Measurements from ENCODE around the gene UNC5B.

Gene UNC5B

DNA sequence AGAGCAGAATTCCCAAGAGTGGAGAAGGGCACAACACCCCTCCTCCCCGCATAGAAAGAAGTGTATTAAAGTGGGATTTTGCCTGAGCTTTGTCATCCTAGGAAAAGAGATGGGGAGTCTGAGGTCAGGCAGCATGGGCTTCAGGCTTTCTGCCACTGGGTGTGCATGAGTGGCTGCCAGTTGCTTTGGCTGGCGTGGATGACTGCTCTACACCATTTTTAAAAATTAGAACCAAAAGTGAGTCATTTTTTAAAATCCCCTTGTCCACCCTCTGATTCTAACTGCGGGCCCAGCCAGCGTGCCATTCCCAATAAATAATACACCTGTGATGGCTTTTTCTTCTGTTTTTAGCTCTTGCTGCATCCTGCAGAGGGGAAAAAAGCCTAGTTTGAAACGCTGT is 120.1 kb downstream of the UNC5B start:
- no peaks in the 10 kb centered on the region for H3K9me3 ChIP-seq
- no peaks in the 10 kb centered on the region for H3K4me1 ChIP-seq
- DNase-seq (ENCODE audit: low spot score in 2 of 2), result no peak
- in situ Hi-C loops (cut with MboI; ENCODE audit: low sequenced_read_pairs), result no loop called here
- H3K36me3 ChIP-seq (replicated peaks), result no peaks in the 10 kb centered on the region
- H3K4me3 ChIP-seq, result no peak overlapping the region
- H3K27me3 ChIP-seq (ENCODE audit: low read depth), result no peaks in the 10 kb centered on the region

- H3K4me1 ChIP-seq, result no peaks in the 10 kb centered on the region
- no peaks in the 10 kb centered on the region for H3K27me3 ChIP-seq (ENCODE audit: low read depth)
- no peaks in the 10 kb centered on the region for H3K9me3 ChIP-seq
- no peak for DNase-seq (ENCODE audit: low spot score in 2 of 2)
- H3K36me3 ChIP-seq (replicated peaks), result no peaks in the 10 kb centered on the region
- H3K4me3 ChIP-seq, result no peak overlapping the region
- in situ Hi-C loops (cut with MboI; ENCODE audit: low sequenced_read_pairs), result no loop called here
Measured at GRCh38 chr10:71333129-71333887, 120.9 kb downstream of the UNC5B start.

DNA sequence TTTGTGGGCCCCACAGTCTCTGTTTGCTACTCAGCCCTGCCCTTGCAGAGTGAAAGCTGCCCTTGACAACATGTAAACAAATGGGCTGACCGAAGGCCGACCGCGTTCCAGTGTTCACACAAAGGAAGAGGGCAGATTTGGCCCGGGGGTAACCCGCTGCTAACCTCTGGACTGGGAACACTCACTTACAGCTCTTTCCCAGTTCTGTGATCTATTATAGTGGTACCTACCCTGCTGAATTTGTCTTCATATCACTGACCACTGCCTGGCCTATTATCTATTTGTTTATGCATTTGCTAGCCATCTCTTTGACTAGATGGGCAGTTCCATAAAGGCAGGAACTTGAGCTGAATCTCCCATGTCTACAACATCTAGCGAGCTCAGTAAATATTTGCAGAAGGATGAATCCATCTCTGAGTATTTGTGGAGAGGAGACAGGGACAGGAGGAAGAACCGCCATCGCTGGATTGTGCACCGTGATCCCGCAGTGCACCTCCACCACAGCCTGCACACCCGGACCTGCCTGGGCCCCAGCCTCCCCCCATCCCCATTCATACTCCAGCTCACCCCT is 121.9 kb downstream of the UNC5B start:
- Histone ChIP-seq H3K9me3 (no peaks in the 10 kb centered on the region), H3K36me3 (replicated peaks) (no peaks in the 10 kb centered on the region), H3K4me3 (no peak overlapping the region), H3K27me3 (ENCODE audit: low read depth) (no peaks in the 10 kb centered on the region), H3K4me1 (no peaks in the 10 kb centered on the region)
- DNase-seq (ENCODE audit: low spot score in 2 of 2), result no peak
- in situ Hi-C loops (cut with MboI; ENCODE audit: low sequenced_read_pairs), result no loop called here

DNA sequence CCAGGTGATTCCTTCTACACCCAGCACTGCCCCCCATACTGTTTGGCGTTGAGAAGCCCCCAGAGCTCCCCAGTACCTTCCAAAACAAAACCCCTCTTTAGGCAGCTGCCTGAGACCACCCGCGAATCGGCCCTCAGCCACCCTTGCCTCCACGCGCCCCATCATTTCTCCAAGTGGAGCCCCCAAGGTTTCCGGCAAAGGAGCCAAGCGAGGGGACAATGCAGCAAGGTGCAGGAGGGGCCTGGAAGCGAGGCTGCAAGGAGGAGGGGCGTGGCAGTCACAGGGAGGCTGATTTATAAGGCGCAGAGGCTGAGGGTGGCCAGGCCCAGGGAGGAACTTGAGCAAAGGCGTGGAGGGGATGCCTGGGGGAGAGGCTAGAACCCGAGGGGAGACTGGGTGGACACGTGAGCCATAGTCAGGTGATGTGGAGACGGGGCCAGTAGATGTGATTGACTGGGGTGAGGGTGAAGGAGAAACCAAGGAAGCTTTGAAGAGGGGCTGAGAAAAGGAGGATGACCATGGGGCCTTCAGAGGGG is 122.9 kb downstream of the UNC5B start:
- no peaks in the 10 kb centered on the region for H3K9me3 ChIP-seq
- H3K27me3 ChIP-seq (ENCODE audit: low read depth), result no peaks in the 10 kb centered on the region
- H3K36me3 ChIP-seq (replicated peaks), result no peaks in the 10 kb centered on the region
- no peak overlapping the region for H3K4me3 ChIP-seq
- no peak for DNase-seq (ENCODE audit: low spot score in 2 of 2)
- in situ Hi-C loops (cut with MboI; ENCODE audit: low sequenced_read_pairs), result no loop called here
- no peaks in the 10 kb centered on the region for H3K4me1 ChIP-seq

DNA sequence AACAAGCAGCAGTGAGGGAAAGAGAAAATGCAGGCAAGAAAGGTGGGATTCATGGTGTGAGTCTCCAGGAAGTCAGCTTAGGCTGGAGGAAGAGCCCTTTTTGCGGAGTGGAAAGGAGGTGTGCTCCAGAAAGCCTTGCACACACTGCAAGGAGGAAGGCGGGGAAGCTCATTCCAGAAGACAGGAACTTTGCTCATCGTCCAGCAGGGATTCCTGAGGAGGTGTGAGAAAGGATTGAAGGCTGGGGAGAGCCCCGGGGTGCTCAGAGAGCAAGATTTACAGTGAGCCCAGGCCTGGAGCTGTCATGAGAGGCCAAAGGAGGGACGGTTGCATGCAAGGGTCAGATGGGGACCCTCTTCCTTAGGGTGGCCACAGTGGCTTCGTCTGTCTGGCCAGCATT is 124.3 kb downstream of the UNC5B start:
- Histone ChIP-seq H3K4me3 (no peak overlapping the region), H3K27me3 (ENCODE audit: low read depth) (no peaks in the 10 kb centered on the region), H3K36me3 (replicated peaks) (no peaks in the 10 kb centered on the region), H3K4me1 (no peaks in the 10 kb centered on the region), H3K9me3 (no peaks in the 10 kb centered on the region)
- DNase-seq (ENCODE audit: low spot score in 2 of 2), result no peak
- in situ Hi-C loops (cut with MboI; ENCODE audit: low sequenced_read_pairs), result no loop called here

DNA sequence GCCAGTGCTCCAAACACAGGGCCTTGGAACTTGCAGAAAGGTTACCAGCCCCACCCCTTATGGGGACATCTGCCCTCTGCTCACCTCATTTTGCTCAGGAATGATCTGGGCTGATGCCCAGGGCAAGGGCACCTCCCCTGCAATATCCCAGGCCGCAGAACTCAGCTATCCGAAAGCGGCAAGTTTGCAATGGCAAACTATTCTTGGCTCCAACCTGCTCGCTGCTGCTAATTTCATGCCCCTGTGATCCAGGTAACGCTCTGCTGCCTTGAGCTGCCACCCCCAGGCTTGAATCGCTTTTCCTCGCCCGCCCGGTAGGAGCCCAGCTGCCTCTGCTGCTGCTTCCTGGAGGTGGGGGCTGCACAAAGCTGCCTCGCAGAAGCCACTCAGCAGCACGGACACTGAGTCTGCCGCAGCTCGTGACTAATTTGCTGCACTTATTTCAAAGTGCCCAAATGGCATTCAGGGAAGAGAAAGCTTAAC is 124.9 kb downstream of the UNC5B start:
- Histone ChIP-seq H3K36me3 (replicated peaks) (no peaks in the 10 kb centered on the region), H3K4me3 (no peak overlapping the region), H3K4me1 (no peaks in the 10 kb centered on the region), H3K9me3 (no peaks in the 10 kb centered on the region), H3K27me3 (ENCODE audit: low read depth) (no peaks in the 10 kb centered on the region)
- in situ Hi-C loops (cut with MboI; ENCODE audit: low sequenced_read_pairs), result no loop called here
- DNase-seq (ENCODE audit: low spot score in 2 of 2), result no peak

GRCh38 chr10:71338728-71339495 is 126.5 kb downstream of the UNC5B start:
- no peaks in the 10 kb centered on the region for H3K27me3 ChIP-seq (ENCODE audit: low read depth)
- H3K4me1 ChIP-seq, result no peaks in the 10 kb centered on the region
- no peaks in the 10 kb centered on the region for H3K36me3 ChIP-seq (replicated peaks)
- no peak for DNase-seq (ENCODE audit: low spot score in 2 of 2)
- no peaks in the 10 kb centered on the region for H3K9me3 ChIP-seq
- in situ Hi-C loops (cut with MboI; ENCODE audit: low sequenced_read_pairs), result no loop called here
- H3K4me3 ChIP-seq, result no peak overlapping the region

DNA sequence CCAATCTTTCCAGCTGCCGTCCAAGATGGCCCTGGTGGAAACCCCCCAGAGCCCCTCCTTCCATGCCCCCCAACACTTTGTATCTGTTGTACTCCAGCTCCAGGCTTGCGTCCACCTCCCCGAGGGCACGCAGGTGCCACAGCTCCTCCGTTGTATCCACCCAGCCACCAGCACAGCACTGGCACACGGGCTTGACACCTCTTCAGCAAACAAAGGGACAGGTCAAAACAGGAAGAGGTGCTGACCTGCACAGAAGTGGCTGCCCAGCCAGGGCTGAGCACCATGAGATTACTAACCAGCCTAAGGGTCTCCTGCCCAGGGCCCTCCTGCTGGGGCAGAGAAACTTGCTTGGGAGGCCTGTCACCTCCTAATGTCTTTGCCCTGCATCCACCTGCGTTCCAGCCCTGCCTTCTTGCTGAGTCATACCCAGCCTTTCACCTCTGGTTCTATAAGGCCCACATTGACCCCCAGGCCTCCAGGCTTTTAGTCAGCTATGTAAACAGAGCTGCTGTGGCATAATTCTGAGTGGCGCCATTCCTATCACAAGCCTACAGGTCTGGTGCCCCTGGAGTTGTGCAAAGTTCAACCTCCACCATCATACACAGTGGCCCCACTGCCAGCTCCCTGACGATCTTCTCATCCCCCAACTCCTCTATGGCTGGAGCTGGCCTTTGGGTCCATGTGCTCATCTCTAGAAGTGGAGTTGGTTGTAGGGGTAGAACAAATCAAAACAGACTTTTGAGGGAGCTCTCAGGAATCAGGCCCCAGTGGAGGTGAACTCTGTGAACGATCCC is 127.6 kb downstream of the UNC5B start:
- in situ Hi-C loops (cut with MboI; ENCODE audit: low sequenced_read_pairs), result no loop called here
- DNase-seq (ENCODE audit: low spot score in 2 of 2), result no peak
- no peak overlapping the region for H3K4me3 ChIP-seq
- H3K9me3 ChIP-seq, result no peaks in the 10 kb centered on the region
- no peaks in the 10 kb centered on the region for H3K36me3 ChIP-seq (replicated peaks)
- H3K27me3 ChIP-seq (ENCODE audit: low read depth), result no peaks in the 10 kb centered on the region
- H3K4me1 ChIP-seq, result 0 out of 2 replicates have a peak, but pooled peaks cover 3% of the 10 kb centered on the region

GRCh38 chr10:71342573-71343391 is 130.4 kb downstream of the UNC5B start:
- in situ Hi-C loops (cut with MboI; ENCODE audit: low sequenced_read_pairs), result no loop called here
- H3K4me1 ChIP-seq, result 0 out of 2 replicates have a peak, but pooled peaks cover 4% of the 10 kb centered on the region
- no peaks in the 10 kb centered on the region for H3K9me3 ChIP-seq
- H3K27me3 ChIP-seq (ENCODE audit: low read depth), result no peaks in the 10 kb centered on the region
- no peak for DNase-seq (ENCODE audit: low spot score in 2 of 2)
- no peaks in the 10 kb centered on the region for H3K36me3 ChIP-seq (replicated peaks)
- H3K4me3 ChIP-seq, result no peak overlapping the region

GRCh38 chr10:71343392-71343773 is 131.0 kb downstream of the UNC5B start:
- in situ Hi-C loops (cut with MboI; ENCODE audit: low sequenced_read_pairs), result no loop called here
- DNase-seq (ENCODE audit: low spot score in 2 of 2), result no peak
- no peaks in the 10 kb centered on the region for H3K36me3 ChIP-seq (replicated peaks)
- 0 out of 2 replicates have a peak, but pooled peaks cover 4% of the 10 kb centered on the region for H3K4me1 ChIP-seq
- H3K9me3 ChIP-seq, result no peaks in the 10 kb centered on the region
- H3K4me3 ChIP-seq, result no peak overlapping the region
- no peaks in the 10 kb centered on the region for H3K27me3 ChIP-seq (ENCODE audit: low read depth)

- in situ Hi-C loops (cut with MboI; ENCODE audit: low sequenced_read_pairs), result no loop called here
- DNase-seq (ENCODE audit: low spot score in 2 of 2), result peak; percentile 42 to 66
- Histone ChIP-seq H3K4me1 (0 out of 2 replicates have a peak, but pooled peaks cover 4% of the 10 kb centered on the region), H3K9me3 (no peaks in the 10 kb centered on the region), H3K27me3 (ENCODE audit: low read depth) (no peaks in the 10 kb centered on the region), H3K4me3 (no peak overlapping the region), H3K36me3 (replicated peaks) (no peaks in the 10 kb centered on the region)
Measured at GRCh38 chr10:71344154-71344925, 132.0 kb downstream of the UNC5B start.

DNA sequence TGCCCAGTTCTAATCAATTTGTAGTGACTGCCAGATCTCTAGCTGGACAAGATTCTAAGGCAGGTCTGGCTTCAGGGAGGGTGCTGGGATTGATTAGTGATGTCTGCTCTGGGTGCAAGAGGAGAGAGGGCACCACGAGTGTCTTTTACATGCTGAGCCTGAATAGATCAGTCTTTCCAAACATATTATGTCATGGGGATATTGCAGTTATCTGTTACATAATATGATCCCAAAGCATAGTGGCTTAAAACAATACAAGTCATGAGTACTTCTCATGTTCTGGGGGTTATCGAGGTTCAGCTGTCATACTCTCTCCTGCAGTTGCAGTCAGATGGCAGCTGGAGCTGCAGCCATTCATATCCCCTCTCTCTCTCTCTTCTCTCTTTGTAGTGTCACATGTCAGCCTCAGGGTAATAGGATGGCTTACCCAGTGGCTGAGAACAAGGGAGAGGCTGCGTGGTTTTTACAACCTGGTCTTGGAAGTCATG is 132.7 kb downstream of the UNC5B start:
- DNase-seq (ENCODE audit: low spot score in 2 of 2), result no peak
- in situ Hi-C loops (cut with MboI; ENCODE audit: low sequenced_read_pairs), result no loop called here
- no peaks in the 10 kb centered on the region for H3K9me3 ChIP-seq
- H3K27me3 ChIP-seq (ENCODE audit: low read depth), result no peaks in the 10 kb centered on the region
- 0 out of 2 replicates have a peak, but pooled peaks cover 4% of the 10 kb centered on the region for H3K4me1 ChIP-seq
- H3K4me3 ChIP-seq, result no peak overlapping the region
- no peaks in the 10 kb centered on the region for H3K36me3 ChIP-seq (replicated peaks)

Measured in HAP-1 (cell line).